HCT116 (cell line): ENCODE data around the gene C1orf159. TPM values are rescaled to one million over a fixed set of nuclear protein-coding genes. Genes with fewer than 3 reads are reported as not detected.

Source experiments
- ATAC-seq: fragments of 200-7000 bp; cut with Tn5 transposase; 2 replicates; pipeline ENCODE4 v1.9.1; 2020; ENCODE audit warnings: mild to moderate bottlenecking, moderate library complexity
- BruUV-seq: library from RNA; stranded (reverse); fragments of 400-500 nt; replicated peaks from 2 replicates; lab custom pipeline; 2021; lab: Mats Ljungman, UMichigan
- CTCF ChIA-PET: fragments of 300-600 bp; sonication (Branson Sonifier 250); formaldehyde crosslinking; loops from one replicate; lab custom pipeline; 2021; ENCODE audit warnings: antibody characterized with exemption; lab: Charles Lee
- POLR2A ChIA-PET: fragments of 300-600, 350-600 bp; sonication (Branson Sonifier 250); formaldehyde crosslinking; loops from one replicate; lab custom pipeline; 2021; ENCODE audit warnings: antibody characterized with exemption; lab: Charles Lee
- RAD21 ChIA-PET, 2 experiments: fragments of 300-600 bp; sonication (Branson Sonifier 250); formaldehyde crosslinking; loops; one replicate each; lab custom pipeline; 2023; ENCODE audit warnings: low total read pairs in 2 of 2; ENCODE audit not compliant: uncharacterized antibody in 2 of 2, unreplicated experiment in 2 of 2, low non-redundant PET in 1 of 2; lab: Charles Lee
- DNase-seq: peaks from one replicate; pipeline ENCODE4 v3.0.0-alpha.2; 2010; ENCODE audit warnings: low read depth, low spot score
- H2AFZ ChIP-seq: fragments of 200-600 bp; shearing (Covaris generic), sonication (generic); 2 replicates; pipeline ENCODE4 v1.6.1; 2017; ENCODE audit warnings: low read depth, mixed run types, mixed read lengths, antibody characterized with exemption, low read length; ENCODE audit not compliant: poor library complexity, severe bottlenecking
- H3K27ac ChIP-seq: 2 replicates; pipeline ENCODE4 v1.5.1; 2012; ENCODE audit warnings: low read depth, low read length
- H3K27me3 ChIP-seq: fragments of 200-600 bp; sonication (generic); 2 replicates; pipeline ENCODE4 v1.6.1; 2016; ENCODE audit warnings: mixed run types, low read length, mixed read lengths; ENCODE audit not compliant: insufficient read depth
- H3K36me3 ChIP-seq, 2 experiments: fragments of 200-500 bp in 1 of 2; fragments of 200-600 bp in 1 of 2; sonication (Bioruptor generic) in 1 of 2; sonication (generic) in 1 of 2; 2 replicates each; pipeline versions ENCODE4 v1.5.1 to v1.6.1; 2014 to 2016; ENCODE audit warnings: low read length in 2 of 2, inconsistent platforms in 1 of 2, mixed read lengths in 1 of 2, mixed run types in 1 of 2; ENCODE audit not compliant: insufficient read depth in 2 of 2, control insufficient read depth in 1 of 2
- H3K4me1 ChIP-seq, 2 experiments: fragments of 200-600 bp in 1 of 2; sonication (generic) in 1 of 2; 2 replicates each; pipeline versions ENCODE4 v1.5.1 to v1.6.1; 2012 to 2017; ENCODE audit warnings: low read length in 2 of 2, inconsistent platforms in 1 of 2, mild to moderate bottlenecking in 1 of 2, mixed read lengths in 1 of 2, mixed run types in 1 of 2, moderate library complexity in 1 of 2; ENCODE audit not compliant: insufficient read depth in 2 of 2, control insufficient read depth in 1 of 2
- H3K4me2 ChIP-seq: fragments of 200-600 bp; sonication (generic); 2 replicates; pipeline ENCODE4 v1.6.1; 2017; ENCODE audit warnings: mixed run types, low read length, mixed read lengths
- H3K4me3 ChIP-seq, 2 experiments: fragments of 200-600 bp in 1 of 2; sonication (generic) in 1 of 2; replicated peaks in 1 of 2; 2 replicates each; pipeline ENCODE4 v1.5.1; 2011 to 2016; ENCODE audit warnings: low read length in 2 of 2, control low read depth in 1 of 2, low read depth in 1 of 2, mild to moderate bottlenecking in 1 of 2, mixed read lengths in 1 of 2, mixed run types in 1 of 2
- H3K79me2 ChIP-seq: fragments of 200-600 bp; sonication (generic); 2 replicates; pipeline ENCODE4 v1.6.1; 2017; ENCODE audit warnings: mild to moderate bottlenecking, mixed run types, low read length, moderate library complexity, mixed read lengths; ENCODE audit not compliant: insufficient read depth
- H3K9ac ChIP-seq: fragments of 200-600 bp; sonication (generic); 2 replicates; pipeline ENCODE4 v1.6.1; 2016; ENCODE audit warnings: low read length, mixed read lengths
- H3K9me2 ChIP-seq: fragments of 200-600 bp; sonication (generic), shearing (Covaris generic); 2 replicates; pipeline ENCODE4 v1.6.1; 2017; ENCODE audit warnings: mixed run types, mild to moderate bottlenecking, moderate library complexity; ENCODE audit not compliant: insufficient read depth
- H3K9me3 ChIP-seq, 2 experiments: fragments of 200-500 bp in 1 of 2; fragments of 200-600 bp in 1 of 2; sonication (Bioruptor generic) in 1 of 2; sonication (generic) in 1 of 2; 2 replicates each; pipeline ENCODE4 v1.6.1; 2014 to 2017; ENCODE audit warnings: low read length in 2 of 2, mixed read lengths in 2 of 2, inconsistent platforms in 1 of 2, low read depth in 1 of 2, mild to moderate bottlenecking in 1 of 2, mixed run types in 1 of 2, moderate library complexity in 1 of 2; ENCODE audit not compliant: control insufficient read depth in 1 of 2, insufficient read depth in 1 of 2
- H4K20me1 ChIP-seq: fragments of 200-600 bp; sonication (generic), shearing (Covaris generic); 2 replicates; pipeline ENCODE4 v1.6.1; 2017; ENCODE audit warnings: mixed run types, mild to moderate bottlenecking, moderate library complexity; ENCODE audit not compliant: insufficient read depth
- CTCF ChIP-seq, 3 experiments: fragments of 200-600 bp in 1 of 3; sonication (generic) in 1 of 3; IDR thresholded peaks in 2 of 3; conservative IDR thresholded peaks in 1 of 3; 2 replicates each; pipeline ENCODE4 v1.5.1; 2012 to 2017; ENCODE audit warnings: low read depth in 2 of 3, low read length in 2 of 3, antibody characterized with exemption in 1 of 3, borderline replicate concordance in 1 of 3, control low read depth in 1 of 3, mild to moderate bottlenecking in 1 of 3, mixed read lengths in 1 of 3, mixed run types in 1 of 3, moderate library complexity in 1 of 3; ENCODE audit not compliant: insufficient read depth in 1 of 3
- EGR1 ChIP-seq: IDR thresholded peaks from 2 replicates; pipeline ENCODE4 v1.6.1; 2012; ENCODE audit warnings: low read depth
- ELF1 ChIP-seq: IDR thresholded peaks from 2 replicates; pipeline ENCODE4 v1.6.1; 2012; ENCODE audit warnings: low read depth, borderline replicate concordance
- EZH2 ChIP-seq: fragments of 200-600 bp; sonication (generic); IDR thresholded peaks from 2 replicates; pipeline ENCODE4 v1.6.1; 2017; ENCODE audit warnings: antibody characterized with exemption, mixed run types
- FOSL1 ChIP-seq: IDR thresholded peaks from 2 replicates; pipeline ENCODE4 v1.6.1; 2012; ENCODE audit warnings: low read depth
- JUND ChIP-seq: IDR thresholded peaks from 2 replicates; pipeline ENCODE4 v1.6.1; 2012
- POLR2AphosphoS5 ChIP-seq: IDR thresholded peaks from 2 replicates; pipeline ENCODE4 v1.6.1; 2011; ENCODE audit warnings: mild to moderate bottlenecking, low read depth, low read length, moderate library complexity
- RAD21 ChIP-seq: IDR thresholded peaks from 2 replicates; pipeline ENCODE4 v1.6.1; 2012; ENCODE audit warnings: low read depth, mild to moderate bottlenecking
- SIN3A ChIP-seq: IDR thresholded peaks from 2 replicates; pipeline ENCODE4 v1.6.1; 2012; ENCODE audit warnings: low read depth
- TCF7L2 ChIP-seq: IDR thresholded peaks from 2 replicates; pipeline ENCODE4 v1.7.0; 2011; ENCODE audit warnings: borderline replicate concordance, inconsistent platforms; ENCODE audit not compliant: insufficient read depth, insufficient read length; ENCODE audit errors: extremely low read depth
- YY1 ChIP-seq: IDR thresholded peaks from 2 replicates; pipeline ENCODE4 v1.6.1; 2011; ENCODE audit warnings: low read length, low read depth, moderate library complexity, mild to moderate bottlenecking; ENCODE audit not compliant: insufficient replicate concordance; ENCODE audit errors: extremely low read depth
- ZBTB33 ChIP-seq: IDR thresholded peaks from 2 replicates; pipeline ENCODE4 v1.6.1; 2011; ENCODE audit warnings: mild to moderate bottlenecking, low read length, moderate library complexity; ENCODE audit not compliant: insufficient replicate concordance; ENCODE audit errors: extremely low read depth
- ZFX ChIP-seq: fragments of 450-650 bp; IDR thresholded peaks from 2 replicates; pipeline ENCODE4 v1.6.1; 2017
- intact Hi-C: fragments of 100-400 bp; cut with micrococcal nuclease; formaldehyde crosslinking; loops from 2 replicates; pipeline ENCODE4 v1.10.0; 2022
- total RNA-seq: library from RNA; stranded (reverse); gene quantifications from one replicate; pipeline ENCODE4 v1.2.1, GENCODE V29; 2021; ENCODE audit not compliant: unreplicated experiment
- TF ChIP-seq, protein P1 (sequence below): IDR thresholded peaks from 2 replicates; pipeline ENCODE4 v1.6.1; 2012
- TF ChIP-seq, protein P2 (sequence below): IDR thresholded peaks from 2 replicates; pipeline ENCODE4 v1.6.1; 2012

The C1orf159 gene
- total RNA-seq, 1 experiment from 2014 or later, result 22.7 TPM

DNA sequence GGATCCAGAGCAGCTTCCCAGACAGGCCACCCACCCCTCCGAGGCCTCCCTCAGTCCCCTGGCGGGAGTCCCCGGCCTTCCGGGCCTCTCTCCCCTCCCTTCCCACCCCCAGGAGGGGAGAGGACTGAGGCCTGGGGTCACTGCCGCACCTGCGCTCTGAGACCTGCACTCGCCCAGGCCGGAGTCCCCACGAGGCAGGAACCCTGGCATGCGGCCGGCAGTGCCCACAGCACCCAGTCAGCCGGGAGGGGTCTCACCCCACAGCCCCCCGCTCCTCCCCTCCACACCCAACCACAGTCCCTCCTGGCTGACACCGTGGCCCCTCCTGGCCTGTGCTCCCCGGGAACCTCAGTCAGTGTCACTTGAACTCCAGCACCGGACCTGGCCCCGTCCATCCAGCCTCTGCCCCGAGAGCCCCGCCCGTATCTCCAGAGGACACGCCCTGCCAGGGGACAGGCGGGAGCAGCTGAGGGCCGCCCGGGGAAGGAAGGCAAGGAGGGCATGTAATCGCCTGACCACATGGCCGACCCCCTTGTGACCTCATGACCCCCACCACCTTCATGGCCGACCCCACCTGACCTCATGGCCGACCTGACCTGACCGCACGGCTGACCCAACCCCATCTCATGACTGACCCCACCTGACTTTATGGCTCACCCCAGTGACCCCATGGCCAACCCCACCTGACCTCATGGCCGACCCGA is 29.1 kb upstream of the C1orf159 start:
- ChIA-PET POLR2A (no interaction called here), RAD21 (no interaction called here), CTCF (no interaction called here)
- H3K9ac ChIP-seq, result no peak overlapping the region
- H3K4me1 ChIP-seq, result peaks cover 6 to 14% of the 10 kb centered on the region in 2 experiments
- no peak overlapping the region for H2AFZ ChIP-seq
- H3K27ac ChIP-seq, result no peak overlapping the region
- no peaks in the 10 kb centered on the region for H3K9me3 ChIP-seq
- H3K4me3 ChIP-seq, result no peak overlapping the region
- H3K27me3 ChIP-seq, result no peaks in the 10 kb centered on the region
- ATAC-seq, result no peak
- no peaks in the 10 kb centered on the region for H3K9me2 ChIP-seq
- H3K36me3 ChIP-seq, result no peaks in the 10 kb centered on the region
- no peaks in the 10 kb centered on the region for H4K20me1 ChIP-seq
- intact Hi-C loops, result no loop called here
- H3K79me2 ChIP-seq, result no peaks in the 10 kb centered on the region
- no peak for DNase-seq
- TF ChIP-seq CTCF (IDR thresholded peaks at IDR 0.05 in 2 of 3, conservative IDR thresholded peaks at IDR 0.05 in 1 of 3; ENCODE audit: borderline replicate concordance in 1 of 3, insufficient read depth in 1 of 3, low read depth in 2 of 3, low read length in 2 of 3) (no peak), EZH2 (no peak), ZBTB33 (no peak), ELF1 (no peak), POLR2AphosphoS5 (no peak), EGR1 (no peak), YY1 (no peak), RAD21 (no peak), FOSL1 (no peak), ZFX (no peak), SIN3A (no peak), TCF7L2 (no peak), JUND (no peak)
- TF ChIP-seq, protein P1, sequence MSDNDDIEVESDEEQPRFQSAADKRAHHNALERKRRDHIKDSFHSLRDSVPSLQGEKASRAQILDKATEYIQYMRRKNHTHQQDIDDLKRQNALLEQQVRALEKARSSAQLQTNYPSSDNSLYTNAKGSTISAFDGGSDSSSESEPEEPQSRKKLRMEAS, result no peak
- TF ChIP-seq, protein P2, sequence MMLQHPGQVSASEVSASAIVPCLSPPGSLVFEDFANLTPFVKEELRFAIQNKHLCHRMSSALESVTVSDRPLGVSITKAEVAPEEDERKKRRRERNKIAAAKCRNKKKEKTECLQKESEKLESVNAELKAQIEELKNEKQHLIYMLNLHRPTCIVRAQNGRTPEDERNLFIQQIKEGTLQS, result no peak
- no peak overlapping the region for H3K4me2 ChIP-seq
- BruUV-seq, result no TSS peak
